NT2/D1 (cell line): ENCODE data around the gene PSMA7.

Experiments
- DNase-seq: peaks from one replicate; pipeline ENCODE4 v3.0.0-alpha.2; 2011; ENCODE audit warnings: low read depth, low spot score
- H3K27me3 ChIP-seq: 2 replicates; pipeline ENCODE4 v1.6.0; 2011; ENCODE audit warnings: mild to moderate bottlenecking; ENCODE audit not compliant: insufficient read length, insufficient read depth
- H3K36me3 ChIP-seq: 2 replicates; pipeline ENCODE4 v1.6.1; 2011; ENCODE audit warnings: mild to moderate bottlenecking, low read length, mixed read lengths; ENCODE audit not compliant: insufficient read depth, insufficient read length
- H3K4me1 ChIP-seq: 2 replicates; pipeline ENCODE4 v1.5.1; 2011; ENCODE audit not compliant: insufficient read depth, insufficient read length
- H3K4me3 ChIP-seq: 2 replicates; pipeline ENCODE4 v1.5.1; 2011; ENCODE audit warnings: low read depth; ENCODE audit not compliant: insufficient read length
- H3K9ac ChIP-seq: 2 replicates; pipeline ENCODE4 v1.6.0; 2011; ENCODE audit warnings: low read depth; ENCODE audit not compliant: insufficient read length
- H3K9me3 ChIP-seq: 2 replicates; pipeline ENCODE4 v1.5.1; 2011; ENCODE audit warnings: mild to moderate bottlenecking, low read length; ENCODE audit not compliant: insufficient read depth
- SUZ12 ChIP-seq: IDR thresholded peaks from 2 replicates; pipeline ENCODE4 v1.6.1; 2011; ENCODE audit not compliant: insufficient read length, insufficient read depth; ENCODE audit errors: extremely low read depth
- YY1 ChIP-seq: IDR thresholded peaks from 2 replicates; pipeline ENCODE4 v1.6.1; 2011; ENCODE audit not compliant: insufficient read length, insufficient read depth
- ZNF274 ChIP-seq: IDR thresholded peaks from 2 replicates; pipeline ENCODE4 v1.6.1; 2011; ENCODE audit warnings: mild to moderate bottlenecking, low read depth, low read length

PSMA7 gene

GRCh38 chr20:62097881-62098407 lies 45.2 kb downstream of the PSMA7 start:
- Histone ChIP-seq H3K27me3 (no peaks in the 10 kb centered on the region), H3K36me3 (no peaks in the 10 kb centered on the region), H3K9ac (no peak overlapping the region), H3K9me3 (no peaks in the 10 kb centered on the region), H3K4me1 (peaks cover 2% of the 10 kb centered on the region), H3K4me3 (no peak overlapping the region)
- DNase-seq: no peak
- TF ChIP-seq SUZ12 (no peak), YY1 (no peak), ZNF274 (no peak)

DNA sequence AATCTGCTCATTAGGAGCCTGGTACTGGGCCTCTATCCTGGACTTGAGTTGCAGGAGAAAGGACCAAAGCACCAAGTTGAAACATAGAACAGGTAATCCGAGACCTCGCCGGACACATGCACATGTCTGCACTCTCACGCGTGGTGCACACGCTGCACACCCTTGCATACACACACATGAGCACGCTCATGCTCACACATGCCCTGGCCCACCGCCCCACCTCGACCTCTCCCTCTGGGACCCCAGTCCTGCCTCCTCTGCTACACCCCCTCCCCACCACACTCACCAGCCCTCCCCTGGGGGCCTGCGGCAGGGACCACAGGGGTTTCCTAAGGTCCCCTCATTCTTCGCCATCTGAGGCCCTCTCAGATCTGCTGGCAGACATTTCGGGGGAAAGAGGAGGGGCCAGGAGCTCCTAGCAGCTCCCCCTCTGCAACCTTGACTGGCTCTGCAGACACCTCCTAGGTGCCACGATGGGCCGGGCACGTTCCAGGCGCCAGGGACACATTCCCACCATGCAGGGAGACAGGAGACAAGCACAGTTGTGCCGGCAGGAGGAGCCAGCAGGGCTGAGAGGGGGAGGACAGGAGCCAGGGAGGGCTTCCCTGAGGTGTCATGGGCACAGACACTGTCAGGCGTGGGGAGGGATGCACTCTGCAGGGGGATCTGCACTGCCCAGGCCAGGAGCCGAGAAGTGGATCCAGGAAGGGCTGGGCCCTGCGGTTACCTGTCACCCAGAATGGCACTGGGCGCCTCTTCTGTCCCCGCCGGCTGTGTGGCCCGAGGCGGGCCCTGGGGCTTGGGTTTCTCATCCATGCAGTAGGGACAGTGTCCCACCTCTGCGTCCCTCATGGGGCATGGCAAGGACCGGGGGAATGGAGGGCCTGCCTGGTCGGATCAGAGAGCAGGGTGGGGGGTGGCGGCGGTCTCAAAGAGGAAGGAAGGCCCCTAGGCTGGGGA lies 46.5 kb downstream of the PSMA7 start:
- Histone ChIP-seq H3K9me3 (no peaks in the 10 kb centered on the region), H3K4me1 (peaks cover 2% of the 10 kb centered on the region), H3K36me3 (no peaks in the 10 kb centered on the region), H3K27me3 (no peaks in the 10 kb centered on the region), H3K4me3 (no peak overlapping the region), H3K9ac (no peak overlapping the region)
- no peak for TF ChIP-seq SUZ12
- no peak for TF ChIP-seq ZNF274
- TF ChIP-seq YY1: no peak
- DNase-seq: no peak

DNA sequence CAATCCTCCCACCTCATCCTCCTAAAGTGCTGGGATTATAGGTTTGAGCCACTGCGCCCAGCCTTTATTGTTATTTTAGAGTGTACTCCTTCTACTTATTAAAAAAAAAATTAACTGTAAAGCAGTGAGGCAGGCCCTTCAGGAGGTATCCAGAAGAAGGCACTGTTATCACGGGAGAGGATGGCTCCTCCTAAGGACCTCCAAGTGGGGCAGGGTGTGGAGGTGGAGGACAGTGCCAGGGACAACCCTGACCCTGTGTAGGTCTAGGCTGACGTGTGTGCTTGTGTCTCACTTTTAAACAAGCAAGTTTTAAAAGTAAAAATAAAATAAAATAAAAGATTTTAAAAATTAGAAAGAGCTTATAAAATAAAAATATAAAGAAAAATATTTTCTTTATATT lies 53.8 kb downstream of the PSMA7 start:
- DNase-seq: no peak

GRCh38 chr20:62088258-62089127 lies 54.7 kb downstream of the PSMA7 start:
- H3K36me3 ChIP-seq: no peaks in the 10 kb centered on the region
- H3K27me3 ChIP-seq: peaks cover 7% of the 10 kb centered on the region
- no peak for DNase-seq
- peaks cover 12% of the 10 kb centered on the region for H3K4me1 ChIP-seq
- no peak overlapping the region for H3K4me3 ChIP-seq
- no peak overlapping the region for H3K9ac ChIP-seq
- TF ChIP-seq YY1: no peak
- no peak for TF ChIP-seq SUZ12
- TF ChIP-seq ZNF274: no peak
- no peaks in the 10 kb centered on the region for H3K9me3 ChIP-seq

More for the DNA sequence above, 53.8 kb downstream of the PSMA7 start:
- Histone ChIP-seq H3K36me3 (no peaks in the 10 kb centered on the region), H3K4me3 (no peak overlapping the region), H3K9ac (no peak overlapping the region), H3K9me3 (no peaks in the 10 kb centered on the region), H3K27me3 (peaks cover 7% of the 10 kb centered on the region), H3K4me1 (peaks cover 12% of the 10 kb centered on the region)
- TF ChIP-seq YY1 (no peak), SUZ12 (no peak), ZNF274 (no peak)

- Histone ChIP-seq H3K9ac (no peak overlapping the region), H3K27me3 (peaks cover 7% of the 10 kb centered on the region), H3K36me3 (no peaks in the 10 kb centered on the region), H3K4me3 (no peak overlapping the region), H3K9me3 (no peaks in the 10 kb centered on the region), H3K4me1 (peaks cover 12% of the 10 kb centered on the region)
- TF ChIP-seq YY1: no peak
- TF ChIP-seq SUZ12: no peak
- TF ChIP-seq ZNF274: no peak
- no peak for DNase-seq
These were observed 55.6 kb downstream of the PSMA7 start for GRCh38 chr20:62087632-62088031.

DNA sequence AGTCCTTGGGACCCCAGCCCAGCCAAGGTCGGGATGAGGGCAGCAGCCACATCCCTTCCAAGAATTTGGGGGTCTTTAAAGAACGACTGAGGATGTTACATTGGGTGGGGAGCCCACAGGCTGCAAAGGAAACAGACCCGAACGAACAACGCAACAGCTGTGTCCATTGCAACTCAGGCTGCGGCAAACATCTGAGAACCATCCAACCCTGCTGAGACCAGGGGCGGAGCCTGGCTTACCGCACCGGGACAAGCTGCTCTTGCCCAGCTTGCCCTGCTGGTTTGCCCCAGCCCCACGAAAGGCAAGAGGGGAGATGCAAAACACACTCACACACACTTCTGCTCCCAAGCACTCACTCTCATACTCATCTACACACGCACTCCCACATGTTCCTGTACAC lies 56.0 kb downstream of the PSMA7 start:
- Histone ChIP-seq H3K9ac (no peak overlapping the region), H3K9me3 (no peaks in the 10 kb centered on the region), H3K36me3 (no peaks in the 10 kb centered on the region), H3K4me3 (no peak overlapping the region), H3K4me1 (peaks cover 12% of the 10 kb centered on the region), H3K27me3 (peaks cover 7% of the 10 kb centered on the region)
- DNase-seq: no peak
- no peak for TF ChIP-seq YY1
- TF ChIP-seq SUZ12: no peak
- TF ChIP-seq ZNF274: no peak
